Measurements from ENCODE around the gene GCC1. TPM values are rescaled to one million over a fixed set of nuclear protein-coding genes. Genes with fewer than 3 reads are reported as not detected.

The GCC1 gene
- total RNA-seq, 1 experiment from 2014 or later: 25.2 TPM

DNA sequence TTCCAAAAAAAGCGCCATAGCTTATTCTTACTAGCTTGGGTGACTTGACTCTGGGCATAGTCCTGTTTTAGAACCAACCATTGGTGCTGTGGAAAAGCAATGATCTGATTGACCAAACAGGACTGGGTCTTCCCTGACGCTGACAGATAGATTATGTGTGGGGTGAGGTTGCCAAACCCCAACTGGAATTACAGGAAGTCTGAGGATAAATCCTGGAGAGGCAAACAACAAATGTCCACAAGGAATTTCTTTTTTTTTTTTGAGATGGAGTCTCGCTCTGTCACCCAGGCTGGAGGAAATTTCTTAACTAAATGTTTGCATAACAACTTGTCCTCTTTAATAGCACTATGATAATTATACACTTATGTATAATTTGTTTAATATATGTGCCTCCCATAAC is 19.2 kb downstream of the GCC1 start:
- Histone ChIP-seq H3K9me2 (ENCODE audit: insufficient read depth) (no peaks in the 10 kb centered on the region), H3K27ac (no peak overlapping the region), H3K79me2 (ENCODE audit: low read depth) (no peaks in the 10 kb centered on the region), H4K20me1 (ENCODE audit: insufficient read depth) (no peaks in the 10 kb centered on the region), H3K9me3 (ENCODE audit: insufficient read depth, low read depth) (no peaks in the 10 kb centered on the region), H3K4me2 (no peak overlapping the region), H3K4me1 (replicated peaks; ENCODE audit: insufficient read depth) (no peaks in the 10 kb centered on the region), H2AFZ (no peak overlapping the region), H3K36me3 (ENCODE audit: low read depth) (no peaks in the 10 kb centered on the region), H3K4me3 (no peak overlapping the region), H3F3A (ENCODE audit: insufficient read depth, low read depth) (no peaks in the 10 kb centered on the region), H3K27me3 (ENCODE audit: insufficient read depth, low read depth) (no peaks in the 10 kb centered on the region)
- ChIA-PET POLR2A (ENCODE audit: unreplicated experiment) (no interaction called here), CTCF (no interaction called here)
- intact Hi-C loops (cut with micrococcal nuclease; ENCODE audit: unreplicated experiment): no loop called here
- DNase-seq: no peak
- BruUV-seq (replicated peaks): no TSS peak
- TF ChIP-seq, protein P1, sequence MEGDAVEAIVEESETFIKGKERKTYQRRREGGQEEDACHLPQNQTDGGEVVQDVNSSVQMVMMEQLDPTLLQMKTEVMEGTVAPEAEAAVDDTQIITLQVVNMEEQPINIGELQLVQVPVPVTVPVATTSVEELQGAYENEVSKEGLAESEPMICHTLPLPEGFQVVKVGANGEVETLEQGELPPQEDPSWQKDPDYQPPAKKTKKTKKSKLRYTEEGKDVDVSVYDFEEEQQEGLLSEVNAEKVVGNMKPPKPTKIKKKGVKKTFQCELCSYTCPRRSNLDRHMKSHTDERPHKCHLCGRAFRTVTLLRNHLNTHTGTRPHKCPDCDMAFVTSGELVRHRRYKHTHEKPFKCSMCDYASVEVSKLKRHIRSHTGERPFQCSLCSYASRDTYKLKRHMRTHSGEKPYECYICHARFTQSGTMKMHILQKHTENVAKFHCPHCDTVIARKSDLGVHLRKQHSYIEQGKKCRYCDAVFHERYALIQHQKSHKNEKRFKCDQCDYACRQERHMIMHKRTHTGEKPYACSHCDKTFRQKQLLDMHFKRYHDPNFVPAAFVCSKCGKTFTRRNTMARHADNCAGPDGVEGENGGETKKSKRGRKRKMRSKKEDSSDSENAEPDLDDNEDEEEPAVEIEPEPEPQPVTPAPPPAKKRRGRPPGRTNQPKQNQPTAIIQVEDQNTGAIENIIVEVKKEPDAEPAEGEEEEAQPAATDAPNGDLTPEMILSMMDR (conservative IDR thresholded peaks at IDR 0.05): no peak
- TF ChIP-seq EZH2 (IDR thresholded peaks at IDR 0.05; ENCODE audit: low read depth): no peak

DNA sequence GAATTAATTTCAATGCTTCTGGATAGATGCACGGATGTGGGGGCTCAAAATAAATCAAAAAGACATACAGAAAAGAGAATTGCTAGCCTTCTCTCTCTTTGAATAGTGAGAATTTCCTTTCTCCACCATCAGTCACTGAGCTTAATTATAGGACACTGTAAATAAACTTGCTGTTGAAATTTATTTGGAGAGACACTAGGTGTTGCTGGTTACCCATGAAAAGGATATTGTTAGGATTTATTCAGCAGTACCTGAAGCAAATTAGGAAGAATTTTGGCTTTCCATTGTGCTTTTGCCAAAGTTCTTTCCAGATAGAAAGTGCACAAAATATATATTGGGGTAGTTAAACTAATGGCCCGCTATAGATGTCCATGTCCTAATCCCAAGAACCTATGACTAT is 27.6 kb downstream of the GCC1 start:
- no TSS peak for BruUV-seq (replicated peaks)
- CTCF ChIA-PET: interaction anchor here (0.6 to 0.7 kb wide), 2 partner anchors 26 to 830 kb away, joined by 3 read pairs; no protein-coding TSS in a partner anchor
- no peak for DNase-seq
- no peaks in the 10 kb centered on the region for H3F3A ChIP-seq (ENCODE audit: insufficient read depth, low read depth)
- no peak overlapping the region for H2AFZ ChIP-seq
- no peaks in the 10 kb centered on the region for H3K9me2 ChIP-seq (ENCODE audit: insufficient read depth)
- H3K36me3 ChIP-seq (ENCODE audit: low read depth): no peaks in the 10 kb centered on the region
- H3K9me3 ChIP-seq (ENCODE audit: insufficient read depth, low read depth): no peaks in the 10 kb centered on the region
- no peak overlapping the region for H3K4me3 ChIP-seq
- H3K79me2 ChIP-seq (ENCODE audit: low read depth): no peaks in the 10 kb centered on the region
- intact Hi-C loops (cut with micrococcal nuclease; ENCODE audit: unreplicated experiment): no loop called here
- no peaks in the 10 kb centered on the region for H4K20me1 ChIP-seq (ENCODE audit: insufficient read depth)
- no peak overlapping the region for H3K27ac ChIP-seq
- no peaks in the 10 kb centered on the region for H3K4me1 ChIP-seq (replicated peaks; ENCODE audit: insufficient read depth)
- TF ChIP-seq, protein P1 (conservative IDR thresholded peaks at IDR 0.05): no peak
- no peak for TF ChIP-seq EZH2 (IDR thresholded peaks at IDR 0.05; ENCODE audit: low read depth)
- H3K27me3 ChIP-seq (ENCODE audit: insufficient read depth, low read depth): no peaks in the 10 kb centered on the region
- POLR2A ChIA-PET (ENCODE audit: unreplicated experiment): no interaction called here
- no peak overlapping the region for H3K4me2 ChIP-seq

DNA sequence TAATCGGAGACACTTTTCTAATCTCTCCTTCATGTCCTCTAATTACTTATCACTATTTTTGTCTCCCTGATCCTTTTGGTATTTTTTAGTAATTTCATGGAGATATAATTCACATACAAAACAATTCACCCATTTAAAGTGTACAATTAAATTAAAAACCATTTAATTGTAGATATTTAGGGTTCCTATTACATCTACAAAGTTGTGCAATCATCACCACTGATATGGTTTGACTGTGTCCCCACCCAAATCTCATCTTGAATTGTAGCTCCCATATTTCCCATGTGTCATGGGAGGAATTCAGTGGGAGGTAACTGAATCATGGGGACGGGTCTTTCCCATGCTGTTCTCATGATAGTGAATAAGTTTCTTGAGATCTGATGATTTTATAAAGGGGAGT is 29.0 kb downstream of the GCC1 start:
- no peak overlapping the region for H3K4me2 ChIP-seq
- TF ChIP-seq EZH2 (IDR thresholded peaks at IDR 0.05; ENCODE audit: low read depth): no peak
- TF ChIP-seq, protein P1 (conservative IDR thresholded peaks at IDR 0.05): no peak
- ChIA-PET POLR2A (ENCODE audit: unreplicated experiment) (no interaction called here), CTCF (no interaction called here)
- H3K4me1 ChIP-seq (replicated peaks; ENCODE audit: insufficient read depth): no peaks in the 10 kb centered on the region
- no peak for DNase-seq
- no peaks in the 10 kb centered on the region for H3K36me3 ChIP-seq (ENCODE audit: low read depth)
- no peaks in the 10 kb centered on the region for H3K79me2 ChIP-seq (ENCODE audit: low read depth)
- H3F3A ChIP-seq (ENCODE audit: insufficient read depth, low read depth): no peaks in the 10 kb centered on the region
- H3K9me3 ChIP-seq (ENCODE audit: insufficient read depth, low read depth): no peaks in the 10 kb centered on the region
- BruUV-seq (replicated peaks): no TSS peak
- H2AFZ ChIP-seq: no peak overlapping the region
- H4K20me1 ChIP-seq (ENCODE audit: insufficient read depth): no peaks in the 10 kb centered on the region
- no peaks in the 10 kb centered on the region for H3K27me3 ChIP-seq (ENCODE audit: insufficient read depth, low read depth)
- intact Hi-C loops (cut with micrococcal nuclease; ENCODE audit: unreplicated experiment): no loop called here
- H3K4me3 ChIP-seq: no peak overlapping the region
- no peak overlapping the region for H3K27ac ChIP-seq
- H3K9me2 ChIP-seq (ENCODE audit: insufficient read depth): no peaks in the 10 kb centered on the region

Data from PC-9 (cell line).